Right cardiac atrium (tissue), 5 donors: ENCODE measurements around the gene FPR3. TPM values are rescaled to one million over a fixed set of nuclear protein-coding genes. Genes with fewer than 3 reads are reported as not detected.

ENCODE experiments used
- ATAC-seq, 2 donors: fragments of 200-7000 bp; cut with Tn5 transposase; one replicate each; pipeline versions ENCODE4 v1.8.0 to v1.9.1; 2020; ENCODE audit warnings: moderate library complexity in 2 of 2, mild to moderate bottlenecking in 1 of 2
- DNase-seq, 3 donors: peaks; one replicate each; pipeline ENCODE4 v3.0.0-alpha.2; 2020
- H3K27ac ChIP-seq: one replicate; pipeline ENCODE4 v1.5.1; 2013; ENCODE audit warnings: mild to moderate bottlenecking, low read length, control low read depth, moderate library complexity
- H3K27me3 ChIP-seq: one replicate; pipeline ENCODE4 v1.6.1; 2013; ENCODE audit not compliant: control insufficient read depth, insufficient read depth
- H3K4me1 ChIP-seq: one replicate; pipeline ENCODE4 v1.6.1; 2013; ENCODE audit warnings: low read length; ENCODE audit not compliant: control insufficient read depth, insufficient read depth
- H3K4me3 ChIP-seq: one replicate; pipeline ENCODE4 v1.5.1; 2013; ENCODE audit warnings: low read length, control low read depth
- H3K9me3 ChIP-seq: one replicate; pipeline ENCODE4 v1.6.1; 2013; ENCODE audit warnings: low read length; ENCODE audit not compliant: control insufficient read depth
- WGBS: extraction: QIAGEN DNeasy Blood & Tissue Kit; methylation state at CpG from one replicate; pipeline ENCODE4 v1.1.7; 2013; 5-methylcytosine and 5-hydroxymethylcytosine counted together
- intact Hi-C, 4 donors: fragments of 100-400 bp; cut with DNase I; formaldehyde crosslinking; loops; one replicate each; pipeline versions ENCODE4 v1.11.0 to v1.14.0; 2022 to 2023
- polyA plus RNA-seq: library from polyadenylated mRNA; stranded (reverse); fragments of 200-250 nt; gene quantifications from one replicate; pipeline ENCODE4 v1.2.3, GENCODE V29; 2013
- total RNA-seq, 4 donors: library from RNA; stranded (reverse); fragmentation: NEBNext Ultra II Directional; extraction: Animal tissue kit (Norgen Biotek cat#: 25700); gene quantifications; one replicate each; pipeline ENCODE4 v1.2.1, GENCODE V29; 2021
- donor health status: healthy with polysubstance abuse.
- donor health status: DM: no; HTN: yes; CAD: no.
- donor health status: DM: no; HTN: no; CAD: no.
- donor health status: DM: no; HTN: yes; CAD: no; lungs with severe emphysema.
- donor health status: DM: yes; HTN: yes; CAD: no.

Gene FPR3
- total and polyA plus RNA-seq, 5 donors = 1.6 to 11.8 (median 7.7) TPM

DNA sequence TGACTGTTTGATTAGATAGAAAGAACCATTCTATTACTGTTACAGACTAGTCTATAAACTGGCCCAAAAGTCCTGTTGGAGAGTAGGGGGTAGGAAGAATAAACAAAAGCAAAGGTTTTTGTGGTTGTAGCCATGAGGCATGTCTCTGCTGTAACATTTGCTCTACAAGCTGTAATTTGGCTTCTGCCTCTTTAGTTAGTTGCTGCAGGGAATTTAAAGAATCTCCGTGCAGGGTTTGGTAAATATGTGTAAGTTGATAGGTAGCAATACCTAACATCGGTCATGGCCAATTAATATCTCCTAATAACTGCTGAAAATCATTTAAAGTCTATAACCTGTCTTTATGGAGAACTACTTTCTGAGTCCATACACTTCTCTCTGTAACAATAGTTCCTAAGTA lies 13.0 kb downstream of the FPR3 start:
- 74% methylated on average over 2 of the region's 2 CpGs for WGBS
- intact Hi-C loops = loop anchor here in 1 of 4 donors (10.0 kb wide), 1 partner anchor 123 kb away; no protein-coding TSS in a partner anchor
- no peak overlapping the region for H3K27ac ChIP-seq
- no peak overlapping the region for H3K4me3 ChIP-seq
- no peaks in the 10 kb centered on the region for H3K27me3 ChIP-seq
- no peaks in the 10 kb centered on the region for H3K9me3 ChIP-seq
- H3K4me1 ChIP-seq = no peaks in the 10 kb centered on the region
- DNase-seq (no peak), ATAC-seq (no peak)

DNA sequence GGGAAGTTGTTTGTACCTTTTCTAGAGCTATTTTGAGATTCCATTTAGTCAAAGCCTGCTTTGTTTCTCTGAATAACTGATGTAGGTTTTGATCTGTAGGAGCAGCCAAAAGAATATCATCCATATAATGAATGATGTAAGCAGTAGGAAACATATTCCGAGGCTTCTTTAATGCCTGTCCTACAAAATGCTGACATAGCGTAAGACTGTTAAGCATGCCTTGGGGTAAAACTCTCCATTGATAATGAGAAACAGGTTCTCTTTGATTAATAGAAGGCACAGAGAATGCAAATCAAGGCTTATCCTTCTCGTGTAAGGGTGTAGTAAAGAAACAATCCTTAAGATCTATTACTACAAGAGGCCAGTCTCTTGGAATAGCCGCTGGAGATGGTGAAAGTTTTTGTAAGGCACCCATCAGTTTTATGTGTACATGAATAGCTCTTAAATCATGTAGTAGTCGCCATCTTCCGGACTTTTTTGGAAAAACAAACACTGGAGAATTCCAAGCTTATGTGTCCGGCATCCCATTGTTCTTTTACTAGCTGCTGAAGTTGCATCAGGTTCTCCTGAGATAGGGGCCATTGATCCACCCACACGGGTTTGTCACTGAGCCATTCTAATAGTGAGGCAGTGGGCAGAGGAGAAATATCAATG lies 13.5 kb downstream of the FPR3 start:
- DNase-seq (no peak), ATAC-seq (peak; percentile 73 to 88)
- 45% methylated on average over 8 of the region's 8 CpGs for WGBS
- no peaks in the 10 kb centered on the region for H3K4me1 ChIP-seq
- H3K27me3 ChIP-seq = no peaks in the 10 kb centered on the region
- intact Hi-C loops = loop anchor here in 1 of 4 donors (10.0 kb wide), 1 partner anchor 124 kb away; no protein-coding TSS in a partner anchor
- H3K4me3 ChIP-seq = no peak overlapping the region
- no peaks in the 10 kb centered on the region for H3K9me3 ChIP-seq
- no peak overlapping the region for H3K27ac ChIP-seq

DNA sequence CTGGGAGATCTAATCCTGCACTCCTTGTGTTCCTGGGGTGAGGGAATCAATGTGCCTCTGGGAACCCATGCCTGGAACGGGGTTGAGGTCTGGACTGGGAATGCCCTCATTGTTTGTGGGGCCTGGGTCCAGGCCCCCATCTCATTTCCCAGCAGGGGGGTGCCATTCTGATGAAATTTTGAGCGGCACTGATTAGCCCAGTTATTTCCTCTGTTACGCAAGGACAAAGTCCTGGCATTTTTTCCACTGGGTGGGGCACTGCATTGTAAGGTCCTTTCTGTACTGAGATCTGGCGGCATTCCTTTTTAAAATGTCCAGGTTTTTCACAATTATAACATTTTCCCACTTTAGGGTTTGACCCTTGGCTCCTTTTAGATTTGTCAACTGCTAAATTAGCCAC lies 14.8 kb downstream of the FPR3 start:
- intact Hi-C loops = loop anchor here in 2 of 4 donors (10.0 kb wide), 2 partner anchors 125 to 335 kb away; partner anchors contain the start of gene CEACAM18 (in 1 of the 2)
- Histone ChIP-seq H3K27ac (peak overlapping the region; percentile 30), H3K4me1 (no peaks in the 10 kb centered on the region), H3K4me3 (no peak overlapping the region), H3K27me3 (no peaks in the 10 kb centered on the region), H3K9me3 (no peaks in the 10 kb centered on the region)
- ATAC-seq (peak; percentile 66 to 77), DNase-seq (peak; percentile 32 to 71 (median 34))
- 53% methylated on average over 4 of the region's 4 CpGs for whole genome bisulfite sequencing

DNA sequence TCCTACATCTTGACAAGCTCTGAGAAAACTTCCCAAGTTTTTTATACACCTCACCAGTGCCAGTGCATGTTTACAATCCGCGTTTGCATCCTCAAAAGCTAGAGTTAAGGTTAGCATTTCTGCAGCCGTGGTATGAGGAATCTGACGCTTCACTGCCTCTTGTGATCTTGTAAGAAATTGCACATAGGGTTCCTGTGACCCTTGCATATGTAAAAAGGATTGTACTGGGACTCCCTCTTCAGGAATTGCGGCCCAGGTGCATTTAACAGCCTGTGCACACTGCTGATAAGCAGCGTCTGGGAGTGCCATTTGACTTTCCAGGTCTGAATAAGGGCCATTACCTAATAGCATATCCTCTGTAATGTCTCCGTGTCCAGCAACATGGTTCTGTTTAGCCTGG lies 15.3 kb downstream of the FPR3 start:
- no peaks in the 10 kb centered on the region for H3K9me3 ChIP-seq
- no peaks in the 10 kb centered on the region for H3K27me3 ChIP-seq
- no peak overlapping the region for H3K27ac ChIP-seq
- no peaks in the 10 kb centered on the region for H3K4me1 ChIP-seq
- DNase-seq = peak in 1 of 3 donors; percentile 52
- no peak overlapping the region for H3K4me3 ChIP-seq
- 47% methylated on average over 7 of the region's 7 CpGs for WGBS
- ATAC-seq = no peak
- intact Hi-C loops = loop anchor here in 1 of 4 donors (10.0 kb wide), 1 partner anchor 335 kb away; the partner anchor contains the start of gene CEACAM18

DNA sequence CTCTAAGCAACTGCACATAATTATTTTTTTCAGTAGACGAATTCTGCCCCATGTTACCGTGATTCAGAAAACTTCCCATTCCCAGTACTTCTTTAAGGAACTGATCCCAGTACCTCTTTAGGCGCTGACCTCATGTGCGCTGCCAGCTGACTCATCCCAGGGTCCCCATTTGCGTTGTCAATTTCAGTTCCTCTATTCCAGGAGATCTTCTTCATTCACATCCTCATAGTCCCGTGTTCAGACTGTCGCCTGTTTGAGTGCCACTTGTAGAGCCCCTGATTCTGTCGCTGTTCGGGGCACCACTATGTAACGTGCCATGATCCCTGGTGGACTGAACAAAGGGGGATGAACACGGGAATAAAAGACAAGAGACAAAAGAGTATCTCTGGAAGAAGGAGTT lies 16.4 kb downstream of the FPR3 start:
- no peaks in the 10 kb centered on the region for H3K4me1 ChIP-seq
- intact Hi-C loops = loop anchor here in 1 of 4 donors (10.0 kb wide), 1 partner anchor 337 kb away; the partner anchor contains the start of gene CEACAM18

DNA sequence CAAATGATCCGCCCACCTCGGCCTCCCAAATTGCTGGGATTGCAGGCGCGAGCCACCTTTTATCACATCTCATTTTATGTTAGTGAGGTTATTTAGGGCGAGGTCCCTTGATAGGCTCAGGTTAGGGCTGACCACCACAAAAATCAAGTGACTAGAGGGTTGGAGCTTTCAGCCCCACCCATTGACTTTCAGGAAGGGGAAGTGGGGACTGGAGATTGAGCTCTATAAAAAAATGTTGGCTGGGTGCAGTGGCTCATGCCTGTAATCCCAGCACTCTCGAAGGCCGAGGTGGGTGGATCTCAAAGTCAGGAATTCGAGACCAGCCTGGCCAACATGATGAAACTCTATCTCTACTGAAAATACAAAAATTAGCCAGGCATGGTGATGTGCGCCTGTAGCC lies 20.1 kb downstream of the FPR3 start:
- ATAC-seq (no peak), DNase-seq (no peak)
- intact Hi-C loops = loop anchor here in 1 of 4 donors (10.0 kb wide), 1 partner anchor 340 kb away; the partner anchor contains the start of gene CEACAM18
- Histone ChIP-seq H3K9me3 (no peaks in the 10 kb centered on the region), H3K27me3 (no peaks in the 10 kb centered on the region), H3K4me1 (no peaks in the 10 kb centered on the region), H3K4me3 (no peak overlapping the region), H3K27ac (no peak overlapping the region)
- WGBS = 83% methylated on average over 9 of the region's 9 CpGs

More for the DNA sequence above, 16.4 kb downstream of the FPR3 start:
- no peak overlapping the region for H3K27ac ChIP-seq
- H3K27me3 ChIP-seq = no peaks in the 10 kb centered on the region
- ATAC-seq = peak in 1 of 2 donors; percentile 10
- H3K9me3 ChIP-seq = no peaks in the 10 kb centered on the region
- WGBS = 85% methylated on average over 11 of the region's 11 CpGs
- DNase-seq = peak in 2 of 3 donors; percentile 66 to 73
- H3K4me3 ChIP-seq = no peak overlapping the region

DNA sequence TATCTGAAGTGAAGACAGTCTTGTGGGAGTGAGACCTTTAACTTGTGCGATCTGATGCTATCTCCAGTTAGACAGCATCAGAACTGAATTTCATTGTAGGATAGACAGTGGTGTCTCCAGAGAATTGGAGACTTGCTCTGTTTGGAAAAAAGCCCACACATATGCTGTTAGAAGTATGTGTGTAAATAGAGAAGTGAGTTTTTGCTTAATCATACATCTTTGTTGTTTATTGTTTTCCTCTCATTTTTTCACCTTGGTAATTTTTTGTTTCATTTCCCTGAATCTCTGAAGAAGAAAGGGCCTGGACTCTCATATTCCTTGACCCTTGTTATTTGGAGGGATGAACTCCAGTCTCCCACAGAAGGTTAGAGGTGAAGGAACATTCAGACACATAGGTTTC lies 21.8 kb downstream of the FPR3 start:
- DNase-seq (no peak), ATAC-seq (no peak)
- 60% methylated on average over 1 of the region's 1 CpG for WGBS
- intact Hi-C loops = loop anchor here in 1 of 4 donors (10.0 kb wide), 1 partner anchor 342 kb away; the partner anchor contains the start of gene CEACAM18
- Histone ChIP-seq H3K4me3 (no peak overlapping the region), H3K27ac (no peak overlapping the region), H3K4me1 (no peaks in the 10 kb centered on the region), H3K27me3 (no peaks in the 10 kb centered on the region), H3K9me3 (no peaks in the 10 kb centered on the region)

DNA sequence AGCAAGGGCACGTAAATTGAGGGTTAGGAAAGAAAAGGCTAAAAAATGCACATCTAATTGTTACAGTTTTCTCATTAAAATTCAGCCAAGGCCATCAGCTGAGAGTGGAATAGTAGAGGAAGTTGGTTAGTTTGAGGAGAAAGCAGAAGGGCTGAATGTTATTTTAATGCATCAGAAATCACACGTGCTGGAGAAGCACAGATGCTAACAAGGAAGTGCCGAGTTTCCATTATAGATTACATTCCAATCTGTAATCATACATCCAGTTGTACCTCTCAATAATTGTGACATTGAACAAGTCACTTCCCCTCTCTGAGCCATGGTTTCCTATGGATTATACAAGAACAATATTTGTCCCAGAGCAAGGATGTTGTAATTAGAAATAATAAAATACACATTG lies 25.1 kb downstream of the FPR3 start:
- Histone ChIP-seq H3K27ac (no peak overlapping the region), H3K4me3 (no peak overlapping the region), H3K27me3 (no peaks in the 10 kb centered on the region), H3K4me1 (no peaks in the 10 kb centered on the region), H3K9me3 (no peaks in the 10 kb centered on the region)
- ATAC-seq (no peak), DNase-seq (no peak)
- 50% methylated on average over 3 of the region's 3 CpGs for WGBS
- intact Hi-C loops = no loop called here

DNA sequence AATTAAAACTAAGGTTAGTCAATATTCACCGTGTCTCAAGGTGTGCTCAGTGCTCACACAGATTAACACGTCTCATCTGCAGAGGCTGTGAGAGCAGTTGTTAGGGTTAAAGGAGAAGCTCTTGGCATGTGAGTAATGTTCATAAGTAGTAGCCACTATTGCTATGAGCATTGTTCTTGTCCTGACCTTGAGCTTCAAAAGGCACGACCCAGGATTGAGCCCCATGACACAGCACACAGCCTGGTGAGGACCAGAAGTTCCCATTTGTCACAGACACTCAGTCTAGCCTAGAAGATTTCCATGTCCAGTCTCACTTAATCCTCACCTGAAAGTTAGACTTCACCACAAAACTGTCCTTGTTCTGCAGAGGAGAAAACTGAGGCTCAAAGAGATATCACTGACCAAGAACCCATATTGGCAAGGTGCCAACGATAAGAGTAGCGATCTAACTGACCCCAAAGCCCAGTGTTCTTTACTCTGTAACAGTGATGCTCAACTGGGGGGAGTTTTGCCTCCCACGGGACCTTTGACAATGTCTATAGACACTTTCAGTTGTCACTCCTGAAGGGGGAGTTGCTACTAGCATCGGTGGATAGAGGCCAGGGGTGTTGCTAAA lies 26.0 kb downstream of the FPR3 start:
- no peak overlapping the region for H3K27ac ChIP-seq
- no peak overlapping the region for H3K4me3 ChIP-seq
- no peaks in the 10 kb centered on the region for H3K9me3 ChIP-seq
- no peak for DNase-seq
- H3K27me3 ChIP-seq = no peaks in the 10 kb centered on the region
- intact Hi-C loops = no loop called here
- ATAC-seq = no peak
- WGBS = 62% methylated on average over 7 of the region's 7 CpGs
- H3K4me1 ChIP-seq = no peaks in the 10 kb centered on the region

DNA sequence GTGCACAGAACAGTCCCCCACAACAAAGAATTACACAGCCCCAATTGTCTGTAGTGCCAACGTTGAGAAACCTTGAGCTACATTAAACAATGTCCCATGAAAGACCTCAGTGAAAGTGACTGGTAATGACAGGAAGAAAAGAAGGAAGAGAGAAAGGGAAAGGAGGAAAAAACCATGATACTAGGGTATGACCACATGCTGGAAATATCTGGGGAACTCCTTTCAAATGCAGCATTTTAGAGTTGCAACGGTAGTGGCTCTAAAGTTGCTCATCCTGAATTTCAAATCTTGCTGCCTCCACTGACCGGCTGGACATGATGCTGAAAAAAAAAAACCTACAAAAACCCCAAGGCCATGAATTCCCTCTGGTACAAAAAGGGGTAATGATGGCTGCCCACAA lies 26.5 kb downstream of the FPR3 start:
- no peak overlapping the region for H3K4me3 ChIP-seq
- no peaks in the 10 kb centered on the region for H3K4me1 ChIP-seq
- 58% methylated on average over 3 of the region's 3 CpGs for WGBS
- no peaks in the 10 kb centered on the region for H3K27me3 ChIP-seq
- no peaks in the 10 kb centered on the region for H3K9me3 ChIP-seq
- intact Hi-C loops = no loop called here
- DNase-seq = no peak
- no peak overlapping the region for H3K27ac ChIP-seq
- no peak for ATAC-seq

DNA sequence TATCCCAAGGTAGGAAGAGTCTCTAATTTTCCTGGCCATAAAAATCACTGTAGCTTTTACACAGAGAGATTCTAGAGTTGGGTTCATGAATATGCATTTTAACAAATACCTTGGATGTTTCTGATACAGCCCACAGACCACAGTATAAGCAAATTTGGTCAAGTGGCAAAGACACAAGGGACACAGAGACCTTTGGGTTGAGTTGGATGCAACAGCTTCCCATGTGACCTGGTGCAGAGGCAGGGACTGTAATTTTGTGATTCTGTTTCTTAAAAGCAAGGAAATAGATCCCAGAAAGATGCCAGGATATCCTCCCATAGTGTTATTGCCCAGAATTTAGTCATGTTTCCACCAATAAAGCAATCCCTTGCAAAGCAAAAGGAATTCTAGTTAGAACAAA lies 27.0 kb downstream of the FPR3 start:
- Histone ChIP-seq H3K4me3 (no peak overlapping the region), H3K27me3 (no peaks in the 10 kb centered on the region), H3K9me3 (no peaks in the 10 kb centered on the region), H3K4me1 (no peaks in the 10 kb centered on the region), H3K27ac (no peak overlapping the region)
- intact Hi-C loops = no loop called here
- ATAC-seq = no peak
- no peak for DNase-seq
